Measurements from ENCODE around the gene IQCK. TPM values are rescaled to one million over a fixed set of nuclear protein-coding genes. Genes with fewer than 3 reads are reported as not detected.

Gene IQCK
- total RNA-seq, 1 donor from 2014 or later = 1.3 TPM

DNA sequence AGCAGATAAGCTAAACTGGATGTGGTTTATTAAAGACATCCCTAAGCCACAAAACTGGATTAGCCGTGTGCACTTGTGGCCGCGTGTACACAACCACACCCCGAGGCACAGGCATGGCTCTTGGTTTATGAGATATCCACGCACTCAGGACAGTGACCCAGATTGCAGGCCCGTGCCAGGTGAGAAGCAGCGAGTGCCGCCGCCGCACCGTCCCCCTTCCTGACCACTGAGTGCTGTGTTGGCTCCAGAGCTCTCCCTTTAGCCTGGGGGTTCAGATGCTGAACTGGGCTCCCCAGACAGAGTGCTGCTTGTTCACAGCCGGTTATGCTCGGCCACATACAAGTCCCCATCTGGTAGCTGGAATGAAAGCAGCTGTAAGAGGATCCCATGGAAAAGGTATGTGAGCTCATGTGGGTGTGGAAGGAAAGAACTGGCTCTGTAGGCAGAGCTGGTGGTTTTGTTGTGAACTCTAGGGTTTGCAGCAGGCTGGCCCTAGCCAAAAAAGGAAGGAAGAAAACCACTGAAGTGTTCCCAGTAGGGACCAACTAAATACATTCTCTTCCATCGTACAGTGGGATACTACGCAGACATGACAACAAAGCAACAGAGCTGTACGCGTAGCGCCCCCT lies 29.6 kb upstream of the IQCK start:
- Histone ChIP-seq H3K27me3 (ENCODE audit: control insufficient read depth, insufficient read depth, low read length) (no peaks in the 10 kb centered on the region), H3K4me3 (ENCODE audit: low read depth, low read length) (no peak overlapping the region), H3K36me3 (ENCODE audit: control insufficient read depth, insufficient read depth, low read length) (peaks cover 3% of the 10 kb centered on the region)
- no peak for DNase-seq (ENCODE audit: low read depth)
- FAIRE-seq = no peak
- no peak for TF ChIP-seq CTCF (IDR thresholded peaks at IDR 0.05; ENCODE audit: insufficient read depth, low read length, severe bottlenecking)

DNA sequence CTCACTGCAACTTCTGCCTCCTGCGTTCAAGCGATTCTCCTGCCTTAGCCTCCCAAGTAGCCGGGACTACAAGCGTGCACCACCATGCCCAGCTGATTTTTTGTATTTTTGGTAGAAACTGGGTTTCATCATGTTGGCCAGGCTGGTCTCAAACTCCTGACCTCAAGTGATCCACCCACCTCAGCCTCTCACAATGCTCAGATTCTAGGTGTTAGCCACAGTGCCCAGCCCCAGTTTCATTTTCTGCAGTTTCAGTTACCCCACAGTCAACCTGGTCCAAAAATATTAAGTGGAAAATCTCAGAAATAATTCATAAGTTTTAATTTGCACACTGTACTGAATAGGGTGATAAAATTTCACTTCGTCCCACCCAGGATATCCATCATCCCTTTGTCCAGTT lies 28.7 kb upstream of the IQCK start:
- DNase-seq (ENCODE audit: low read depth) (no peak), FAIRE-seq (no peak)
- no peak overlapping the region for H3K4me3 ChIP-seq (ENCODE audit: low read depth, low read length)
- TF ChIP-seq CTCF (IDR thresholded peaks at IDR 0.05; ENCODE audit: insufficient read depth, low read length, severe bottlenecking) = no peak
- no peaks in the 10 kb centered on the region for H3K27me3 ChIP-seq (ENCODE audit: control insufficient read depth, insufficient read depth, low read length)
- H3K36me3 ChIP-seq (ENCODE audit: control insufficient read depth, insufficient read depth, low read length) = peaks cover 3% of the 10 kb centered on the region

GRCh38 chr16:19690196-19690595 lies 27.9 kb upstream of the IQCK start:
- no peak for TF ChIP-seq CTCF (IDR thresholded peaks at IDR 0.05; ENCODE audit: insufficient read depth, low read length, severe bottlenecking)
- Histone ChIP-seq H3K27me3 (ENCODE audit: control insufficient read depth, insufficient read depth, low read length) (no peaks in the 10 kb centered on the region), H3K36me3 (ENCODE audit: control insufficient read depth, insufficient read depth, low read length) (peaks cover 3% of the 10 kb centered on the region), H3K4me3 (ENCODE audit: low read depth, low read length) (no peak overlapping the region)
- no peak for DNase-seq (ENCODE audit: low read depth)
- FAIRE-seq = no peak

DNA sequence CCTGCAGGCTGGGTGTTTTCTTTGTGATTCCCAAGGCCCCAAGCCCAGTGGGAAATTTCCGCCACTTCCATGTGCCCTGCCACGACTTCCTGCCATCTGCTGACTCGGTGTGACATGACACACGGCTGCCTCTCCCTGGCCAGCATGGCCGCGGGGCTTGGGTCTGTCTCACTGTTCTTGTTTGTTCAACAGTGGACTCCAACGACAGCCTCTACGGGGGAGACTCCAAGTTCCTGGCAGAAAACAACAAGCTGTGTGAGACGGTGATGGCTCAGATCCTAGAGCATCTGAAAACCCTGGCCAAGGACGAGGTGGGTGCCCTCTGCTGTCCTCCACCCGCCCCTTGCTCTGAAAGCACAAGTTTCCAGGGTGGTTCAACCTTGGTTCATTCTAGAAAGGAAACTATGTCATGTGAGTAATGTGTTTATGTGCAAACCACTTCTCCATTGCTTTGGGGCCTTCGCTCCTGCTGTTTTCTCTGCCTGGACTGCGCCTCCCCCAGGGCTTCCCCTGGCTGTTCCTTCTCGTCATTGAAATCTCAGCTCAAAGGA lies 26.8 kb upstream of the IQCK start:
- Histone ChIP-seq H3K36me3 (ENCODE audit: control insufficient read depth, insufficient read depth, low read length) (peaks cover 2% of the 10 kb centered on the region), H3K27me3 (ENCODE audit: control insufficient read depth, insufficient read depth, low read length) (no peaks in the 10 kb centered on the region), H3K4me3 (ENCODE audit: low read depth, low read length) (no peak overlapping the region)
- DNase-seq (ENCODE audit: low read depth) (no peak), FAIRE-seq (no peak)
- no peak for TF ChIP-seq CTCF (IDR thresholded peaks at IDR 0.05; ENCODE audit: insufficient read depth, low read length, severe bottlenecking)

DNA sequence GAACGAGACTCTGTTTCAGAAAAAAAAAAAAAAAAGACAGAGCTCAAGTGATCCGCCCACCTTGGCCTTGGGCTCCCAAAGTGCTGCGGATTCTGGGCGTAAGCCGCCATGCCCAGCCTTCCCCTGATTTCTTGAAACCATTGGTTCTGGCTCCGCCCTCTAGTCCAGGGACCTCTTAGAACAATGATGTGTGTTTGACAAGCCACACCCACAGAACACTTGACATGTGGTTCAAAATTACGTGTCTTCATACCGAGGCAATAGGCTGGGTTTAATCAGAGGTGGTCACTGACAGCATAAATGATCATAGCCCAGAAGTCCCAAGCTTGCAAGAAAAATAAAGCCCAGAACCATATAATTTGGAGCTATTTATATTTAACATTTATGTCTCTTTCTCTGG lies 23.1 kb upstream of the IQCK start:
- DNase-seq (ENCODE audit: low read depth) = no peak
- Histone ChIP-seq H3K36me3 (ENCODE audit: control insufficient read depth, insufficient read depth, low read length) (peaks cover 6% of the 10 kb centered on the region), H3K27me3 (ENCODE audit: control insufficient read depth, insufficient read depth, low read length) (no peaks in the 10 kb centered on the region), H3K4me3 (ENCODE audit: low read depth, low read length) (no peak overlapping the region)
- FAIRE-seq = no peak
- no peak for TF ChIP-seq CTCF (IDR thresholded peaks at IDR 0.05; ENCODE audit: insufficient read depth, low read length, severe bottlenecking)

GRCh38 chr16:19696328-19696727 lies 21.7 kb upstream of the IQCK start:
- no peaks in the 10 kb centered on the region for H3K27me3 ChIP-seq (ENCODE audit: control insufficient read depth, insufficient read depth, low read length)
- H3K4me3 ChIP-seq (ENCODE audit: low read depth, low read length) = no peak overlapping the region
- H3K36me3 ChIP-seq (ENCODE audit: control insufficient read depth, insufficient read depth, low read length) = peaks cover 5% of the 10 kb centered on the region
- no peak for TF ChIP-seq CTCF (IDR thresholded peaks at IDR 0.05; ENCODE audit: insufficient read depth, low read length, severe bottlenecking)
- FAIRE-seq (no peak), DNase-seq (ENCODE audit: low read depth) (peak; percentile 75)
